DOHH2 (cell line): ENCODE results near the gene ALK.

Experiments used
- H3F3A ChIP-seq: fragments of 200-600 bp; sonication (generic), shearing (Covaris generic); 2 replicates; pipeline ENCODE4 v1.6.0; 2016; ENCODE audit warnings: antibody characterized with exemption, mild to moderate bottlenecking; ENCODE audit not compliant: control insufficient read depth, insufficient read depth
- H3K27ac ChIP-seq: fragments of 200-600 bp; sonication (generic); 2 replicates; pipeline ENCODE4 v1.5.1; 2014; ENCODE audit warnings: low read depth, mild to moderate bottlenecking, low read length, moderate library complexity
- H3K27me3 ChIP-seq: fragments of 200-600 bp; sonication (generic); 2 replicates; pipeline ENCODE4 v1.6.1; 2014; ENCODE audit warnings: mild to moderate bottlenecking, low read length, mixed read lengths; ENCODE audit not compliant: control insufficient read depth
- H3K36me3 ChIP-seq: fragments of 200-600 bp; sonication (generic); 2 replicates; pipeline ENCODE4 v1.6.1; 2014; ENCODE audit warnings: mild to moderate bottlenecking, low read length, moderate library complexity, mixed read lengths; ENCODE audit not compliant: control insufficient read depth
- H3K4me1 ChIP-seq: fragments of 200-600 bp; sonication (generic); 2 replicates; pipeline ENCODE4 v1.6.1; 2014; ENCODE audit warnings: mild to moderate bottlenecking, low read length, mixed read lengths; ENCODE audit not compliant: control insufficient read depth
- H3K4me2 ChIP-seq: fragments of 200-600 bp; sonication (generic); 2 replicates; pipeline ENCODE4 v1.6.0; 2014; ENCODE audit warnings: mild to moderate bottlenecking, low read length, moderate library complexity
- H3K4me3 ChIP-seq: fragments of 200-600 bp; sonication (generic); 2 replicates; pipeline ENCODE4 v1.5.1; 2014; ENCODE audit warnings: mild to moderate bottlenecking, low read length, mixed read lengths
- H3K79me2 ChIP-seq: fragments of 200-600 bp; sonication (generic); 2 replicates; pipeline ENCODE4 v1.6.1; 2014; ENCODE audit warnings: mild to moderate bottlenecking, low read length, mixed read lengths; ENCODE audit not compliant: control insufficient read depth
- H3K9me2 ChIP-seq: fragments of 200-600 bp; sonication (generic); replicated peaks from 2 replicates; pipeline ENCODE4 v1.6.1; 2014; ENCODE audit warnings: mild to moderate bottlenecking, low read length, mixed read lengths; ENCODE audit not compliant: control insufficient read depth
- H3K9me3 ChIP-seq: fragments of 200-600 bp; sonication (generic); 2 replicates; pipeline ENCODE4 v1.6.1; 2014; ENCODE audit warnings: antibody characterized with exemption, low read length, mixed read lengths; ENCODE audit not compliant: control insufficient read depth, insufficient read depth
- H4K20me1 ChIP-seq: fragments of 200-600 bp; sonication (generic); 2 replicates; pipeline ENCODE4 v1.6.0; 2014; ENCODE audit warnings: low read depth, mild to moderate bottlenecking, antibody characterized with exemption, low read length, moderate library complexity; ENCODE audit not compliant: control insufficient read depth, insufficient read depth
- CTCF ChIP-seq: fragments of 200-600 bp; sonication (generic); IDR thresholded peaks from one replicate; pipeline ENCODE4 v1.5.1; 2014; ENCODE audit warnings: antibody characterized with exemption, mild to moderate bottlenecking, low read depth, low read length; ENCODE audit not compliant: poor library complexity, severe bottlenecking
- EZH2phosphoT487 ChIP-seq: fragments of 200-600 bp; sonication (generic); IDR thresholded peaks from 2 replicates; pipeline ENCODE4 v1.6.1; 2017; ENCODE audit warnings: borderline replicate concordance, mild to moderate bottlenecking, antibody characterized with exemption, low read length, moderate library complexity, mixed read lengths

ALK gene

GRCh38 chr2:29816651-29817050, 104.7 kb downstream of the ALK start:
- H3K27me3 ChIP-seq: no peaks in the 10 kb centered on the region
- no peak overlapping the region for H3K4me2 ChIP-seq
- H3K9me2 ChIP-seq: no peaks in the 10 kb centered on the region
- no peak overlapping the region for H3K4me3 ChIP-seq
- no peaks in the 10 kb centered on the region for H3K79me2 ChIP-seq
- no peaks in the 10 kb centered on the region for H3K9me3 ChIP-seq
- H3F3A ChIP-seq: no peaks in the 10 kb centered on the region
- no peaks in the 10 kb centered on the region for H3K36me3 ChIP-seq
- H4K20me1 ChIP-seq: no peaks in the 10 kb centered on the region
- TF ChIP-seq CTCF: no peak
- no peak for TF ChIP-seq EZH2phosphoT487
- H3K4me1 ChIP-seq: no peaks in the 10 kb centered on the region
- H3K27ac ChIP-seq: no peak overlapping the region

DNA sequence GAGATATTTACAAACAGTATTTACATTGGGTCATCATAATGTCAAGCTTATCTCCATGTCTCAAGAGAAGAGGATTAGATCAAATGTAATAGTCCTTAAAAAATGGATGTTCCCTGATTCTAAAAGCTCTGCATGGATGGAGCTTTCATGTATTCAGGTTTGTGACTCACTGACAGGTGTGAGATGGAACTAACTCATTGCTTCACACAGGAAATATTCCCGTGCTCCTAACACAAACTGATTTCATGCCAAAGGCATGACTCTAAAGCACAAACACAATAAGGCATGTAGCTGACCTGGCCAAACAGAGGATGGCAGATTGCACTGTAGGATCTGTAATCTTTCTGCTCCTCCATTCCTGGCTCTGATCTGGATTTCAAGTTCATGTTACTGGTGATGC, 110.0 kb downstream of the ALK start:
- no peak for TF ChIP-seq EZH2phosphoT487
- no peak for TF ChIP-seq CTCF
- Histone ChIP-seq H3F3A (no peaks in the 10 kb centered on the region), H3K4me3 (no peak overlapping the region), H4K20me1 (no peaks in the 10 kb centered on the region), H3K4me2 (no peak overlapping the region), H3K79me2 (no peaks in the 10 kb centered on the region), H3K4me1 (no peaks in the 10 kb centered on the region), H3K36me3 (no peaks in the 10 kb centered on the region), H3K9me2 (no peaks in the 10 kb centered on the region), H3K9me3 (no peaks in the 10 kb centered on the region), H3K27me3 (no peaks in the 10 kb centered on the region), H3K27ac (no peak overlapping the region)

GRCh38 chr2:29810956-29811355, 110.4 kb downstream of the ALK start:
- Histone ChIP-seq H3K4me1 (no peaks in the 10 kb centered on the region), H3K27me3 (no peaks in the 10 kb centered on the region), H3K4me3 (no peak overlapping the region), H4K20me1 (no peaks in the 10 kb centered on the region), H3K9me3 (no peaks in the 10 kb centered on the region), H3K36me3 (no peaks in the 10 kb centered on the region), H3K4me2 (no peak overlapping the region), H3F3A (no peaks in the 10 kb centered on the region), H3K9me2 (no peaks in the 10 kb centered on the region), H3K27ac (no peak overlapping the region), H3K79me2 (no peaks in the 10 kb centered on the region)
- no peak for TF ChIP-seq EZH2phosphoT487
- no peak for TF ChIP-seq CTCF

GRCh38 chr2:29808321-29808720, 113.1 kb downstream of the ALK start:
- Histone ChIP-seq H3K4me2 (no peak overlapping the region), H3K9me2 (no peaks in the 10 kb centered on the region), H4K20me1 (no peaks in the 10 kb centered on the region), H3K4me3 (no peak overlapping the region), H3F3A (no peaks in the 10 kb centered on the region), H3K36me3 (no peaks in the 10 kb centered on the region), H3K27ac (no peak overlapping the region), H3K4me1 (no peaks in the 10 kb centered on the region), H3K9me3 (no peaks in the 10 kb centered on the region), H3K79me2 (no peaks in the 10 kb centered on the region), H3K27me3 (no peaks in the 10 kb centered on the region)
- TF ChIP-seq CTCF (no peak), EZH2phosphoT487 (no peak)
